ENCODE data around the gene CDK15.

Gene CDK15

GRCh38 chr2:201780674-201781493, 25.5 kb upstream of the CDK15 start, which contains the start of gene ALS2:
TSS of gene ALS2 (minus strand) at chr2:201780933. CDS start at chr2:201768885, 12,048 bp downstream.
- no peaks in the 10 kb centered on the region for H3K27me3 Mint-ChIP-seq
- H3K36me3 Mint-ChIP-seq, result no peaks in the 10 kb centered on the region
- peaks cover 26% of the 10 kb centered on the region for H3K4me1 Mint-ChIP-seq (ENCODE audit: low read depth)
- peak within 1 kb of the TSS; percentile 99 for H3K4me3 Mint-ChIP-seq
- no peaks in the 10 kb centered on the region for H3K9me3 Mint-ChIP-seq (ENCODE audit: low read depth)
- H3K27ac Mint-ChIP-seq, result peak within 1 kb of the TSS; percentile 98

GRCh38 chr2:201781557-201782051, 24.7 kb upstream of the CDK15 start:
- H3K9me3 Mint-ChIP-seq (ENCODE audit: low read depth), result no peaks in the 10 kb centered on the region

GRCh38 chr2:201784563-201784962, 21.8 kb upstream of the CDK15 start:
- no peaks in the 10 kb centered on the region for H3K9me3 Mint-ChIP-seq (ENCODE audit: low read depth)
- H3K27me3 Mint-ChIP-seq, result no peaks in the 10 kb centered on the region
- H3K4me3 Mint-ChIP-seq, result no peak overlapping the region
- H3K36me3 Mint-ChIP-seq, result no peaks in the 10 kb centered on the region
- peaks cover 15% of the 10 kb centered on the region for H3K4me1 Mint-ChIP-seq (ENCODE audit: low read depth)
- no peak overlapping the region for H3K27ac Mint-ChIP-seq

More at GRCh38 chr2:201781557-201782051, 24.7 kb upstream of the CDK15 start:
- peak overlapping the region; percentile 98 for H3K27ac Mint-ChIP-seq
- peaks cover 26% of the 10 kb centered on the region for H3K4me1 Mint-ChIP-seq (ENCODE audit: low read depth)
- H3K27me3 Mint-ChIP-seq, result no peaks in the 10 kb centered on the region
- H3K36me3 Mint-ChIP-seq, result no peaks in the 10 kb centered on the region
- peak overlapping the region; percentile 99 for H3K4me3 Mint-ChIP-seq

GRCh38 chr2:201785135-201785534, 21.2 kb upstream of the CDK15 start:
- peaks cover 10% of the 10 kb centered on the region for H3K4me1 Mint-ChIP-seq (ENCODE audit: low read depth)
- no peaks in the 10 kb centered on the region for H3K36me3 Mint-ChIP-seq
- no peaks in the 10 kb centered on the region for H3K9me3 Mint-ChIP-seq (ENCODE audit: low read depth)
- no peak overlapping the region for H3K4me3 Mint-ChIP-seq
- no peak overlapping the region for H3K27ac Mint-ChIP-seq
- H3K27me3 Mint-ChIP-seq, result no peaks in the 10 kb centered on the region

GRCh38 chr2:201786471-201786870, 19.9 kb upstream of the CDK15 start:
- Mint-ChIP-seq H3K4me3 (no peak overlapping the region), H3K36me3 (no peaks in the 10 kb centered on the region)

GRCh38 chr2:201788371-201788770, 18.0 kb upstream of the CDK15 start:
- Mint-ChIP-seq H3K4me1 (ENCODE audit: low read depth) (no peaks in the 10 kb centered on the region), H3K4me3 (no peak overlapping the region), H3K36me3 (no peaks in the 10 kb centered on the region), H3K9me3 (ENCODE audit: low read depth) (no peaks in the 10 kb centered on the region), H3K27me3 (peaks cover 5% of the 10 kb centered on the region), H3K27ac (no peak overlapping the region)

More at GRCh38 chr2:201786471-201786870, 19.9 kb upstream of the CDK15 start:
- no peaks in the 10 kb centered on the region for H3K9me3 Mint-ChIP-seq (ENCODE audit: low read depth)
- no peak overlapping the region for H3K27ac Mint-ChIP-seq
- peaks cover 1% of the 10 kb centered on the region for H3K27me3 Mint-ChIP-seq
- H3K4me1 Mint-ChIP-seq (ENCODE audit: low read depth), result peaks cover 4% of the 10 kb centered on the region

- Mint-ChIP-seq H3K27ac (no peak overlapping the region), H3K4me1 (ENCODE audit: low read depth) (no peaks in the 10 kb centered on the region), H3K36me3 (no peaks in the 10 kb centered on the region), H3K27me3 (peaks cover 5% of the 10 kb centered on the region), H3K4me3 (no peak overlapping the region), H3K9me3 (ENCODE audit: low read depth) (no peaks in the 10 kb centered on the region)
These were observed 16.9 kb upstream of the CDK15 start for GRCh38 chr2:201789395-201789794.

GRCh38 chr2:201790291-201790690, 16.0 kb upstream of the CDK15 start:
- H3K27ac Mint-ChIP-seq, result no peak overlapping the region
- no peak overlapping the region for H3K4me3 Mint-ChIP-seq

GRCh38 chr2:201790989-201791388, 15.3 kb upstream of the CDK15 start:
- H3K9me3 Mint-ChIP-seq (ENCODE audit: low read depth), result no peaks in the 10 kb centered on the region
- H3K27ac Mint-ChIP-seq, result no peak overlapping the region
- peaks cover 5% of the 10 kb centered on the region for H3K27me3 Mint-ChIP-seq
- H3K36me3 Mint-ChIP-seq, result no peaks in the 10 kb centered on the region
- no peaks in the 10 kb centered on the region for H3K4me1 Mint-ChIP-seq (ENCODE audit: low read depth)
- H3K4me3 Mint-ChIP-seq, result no peak overlapping the region

More at GRCh38 chr2:201790291-201790690, 16.0 kb upstream of the CDK15 start:
- Mint-ChIP-seq H3K36me3 (no peaks in the 10 kb centered on the region), H3K27me3 (peaks cover 5% of the 10 kb centered on the region), H3K9me3 (ENCODE audit: low read depth) (no peaks in the 10 kb centered on the region), H3K4me1 (ENCODE audit: low read depth) (no peaks in the 10 kb centered on the region)

GRCh38 chr2:201793631-201794030, 12.7 kb upstream of the CDK15 start:
- Mint-ChIP-seq H3K9me3 (ENCODE audit: low read depth) (no peaks in the 10 kb centered on the region), H3K4me1 (ENCODE audit: low read depth) (no peaks in the 10 kb centered on the region), H3K36me3 (no peaks in the 10 kb centered on the region), H3K27me3 (peaks cover 5% of the 10 kb centered on the region), H3K27ac (no peak overlapping the region), H3K4me3 (no peak overlapping the region)

- Mint-ChIP-seq H3K4me3 (no peak overlapping the region), H3K36me3 (no peaks in the 10 kb centered on the region), H3K9me3 (ENCODE audit: low read depth) (no peaks in the 10 kb centered on the region), H3K27me3 (peaks cover 5% of the 10 kb centered on the region), H3K27ac (no peak overlapping the region), H3K4me1 (ENCODE audit: low read depth) (no peaks in the 10 kb centered on the region)
These were observed 12.0 kb upstream of the CDK15 start for GRCh38 chr2:201794294-201794693.

- Mint-ChIP-seq H3K9me3 (ENCODE audit: low read depth) (no peaks in the 10 kb centered on the region), H3K4me3 (no peak overlapping the region), H3K36me3 (no peaks in the 10 kb centered on the region), H3K27ac (no peak overlapping the region), H3K27me3 (peaks cover 4% of the 10 kb centered on the region), H3K4me1 (ENCODE audit: low read depth) (no peaks in the 10 kb centered on the region)
These were observed 10.5 kb upstream of the CDK15 start for GRCh38 chr2:201795607-201796477.

- Mint-ChIP-seq H3K4me1 (ENCODE audit: low read depth) (no peaks in the 10 kb centered on the region), H3K36me3 (no peaks in the 10 kb centered on the region), H3K9me3 (ENCODE audit: low read depth) (no peaks in the 10 kb centered on the region), H3K4me3 (no peak overlapping the region), H3K27me3 (peaks cover 5% of the 10 kb centered on the region), H3K27ac (no peak overlapping the region)
These were observed 9.9 kb upstream of the CDK15 start for GRCh38 chr2:201796478-201796865.

- Mint-ChIP-seq H3K4me3 (no peak overlapping the region), H3K4me1 (ENCODE audit: low read depth) (no peaks in the 10 kb centered on the region), H3K36me3 (no peaks in the 10 kb centered on the region)
These were observed 9.0 kb upstream of the CDK15 start for GRCh38 chr2:201797175-201797840.

More at GRCh38 chr2:201797175-201797840, 9.0 kb upstream of the CDK15 start:
- no peaks in the 10 kb centered on the region for H3K9me3 Mint-ChIP-seq (ENCODE audit: low read depth)
- H3K27ac Mint-ChIP-seq, result no peak overlapping the region
- peaks cover 7% of the 10 kb centered on the region for H3K27me3 Mint-ChIP-seq
